Muscle layer of duodenum (tissue), 2 donors: ENCODE data around the gene PTPN3.

Experiments used
- H3K27ac ChIP-seq: one replicate; pipeline ENCODE4 v1.7.0; 2013; ENCODE audit warnings: mild to moderate bottlenecking, low read length
- H3K27me3 ChIP-seq: one replicate; pipeline ENCODE4 v1.7.0; 2013; ENCODE audit warnings: low read depth, mild to moderate bottlenecking, control low read depth, low read length
- H3K36me3 ChIP-seq, 2 donors: one replicate each; pipeline ENCODE4 v1.7.0; 2013; ENCODE audit warnings: low read length in 2 of 2, control low read depth in 1 of 2, mild to moderate bottlenecking in 1 of 2; ENCODE audit not compliant: insufficient read depth in 2 of 2, control insufficient read depth in 1 of 2
- H3K4me1 ChIP-seq, 2 donors: one replicate each; pipeline ENCODE4 v1.7.0; 2013; ENCODE audit warnings: low read length in 2 of 2, mild to moderate bottlenecking in 2 of 2, control low read depth in 1 of 2, moderate library complexity in 1 of 2; ENCODE audit not compliant: insufficient read depth in 2 of 2, control insufficient read depth in 1 of 2
- H3K4me3 ChIP-seq, 2 donors: one replicate each; pipeline ENCODE4 v1.7.0; 2013; ENCODE audit warnings: low read length in 2 of 2, low read depth in 1 of 2, mild to moderate bottlenecking in 1 of 2
- H3K9me3 ChIP-seq, 2 donors: one replicate each; pipeline ENCODE4 v1.7.0; 2013; ENCODE audit warnings: low read length in 2 of 2, control low read depth in 1 of 2, mild to moderate bottlenecking in 1 of 2; ENCODE audit not compliant: control insufficient read depth in 1 of 2
- donor health status: healthy.

PTPN3 gene

DNA sequence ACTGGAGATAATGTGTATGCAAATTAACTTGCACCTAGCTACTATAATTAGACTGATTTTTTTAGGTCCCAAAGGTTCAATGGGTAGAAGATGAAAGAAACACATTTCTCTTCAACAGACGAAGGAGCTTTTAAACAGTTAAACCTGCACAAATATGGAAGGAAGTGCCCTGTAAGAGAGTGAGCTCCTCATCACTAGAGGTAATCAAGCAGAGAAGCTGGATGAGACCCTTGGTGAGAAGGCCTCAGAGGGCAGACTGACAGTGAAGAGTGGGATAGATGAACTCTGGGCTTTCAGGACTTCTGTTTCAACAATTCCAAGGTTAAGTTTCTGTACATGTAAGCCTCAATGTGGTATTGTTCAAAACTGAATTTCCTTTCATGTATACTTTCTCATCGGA lies 23.2 kb downstream of the PTPN3 start:
- no peaks in the 10 kb centered on the region for H3K36me3 ChIP-seq
- no peaks in the 10 kb centered on the region for H3K27me3 ChIP-seq
- H3K4me1 ChIP-seq, result peaks cover 0 to 4% of the 10 kb centered on the region in 2 donors
- no peaks in the 10 kb centered on the region for H3K9me3 ChIP-seq
- no peak overlapping the region for H3K27ac ChIP-seq
- H3K4me3 ChIP-seq, result no peak overlapping the region

DNA sequence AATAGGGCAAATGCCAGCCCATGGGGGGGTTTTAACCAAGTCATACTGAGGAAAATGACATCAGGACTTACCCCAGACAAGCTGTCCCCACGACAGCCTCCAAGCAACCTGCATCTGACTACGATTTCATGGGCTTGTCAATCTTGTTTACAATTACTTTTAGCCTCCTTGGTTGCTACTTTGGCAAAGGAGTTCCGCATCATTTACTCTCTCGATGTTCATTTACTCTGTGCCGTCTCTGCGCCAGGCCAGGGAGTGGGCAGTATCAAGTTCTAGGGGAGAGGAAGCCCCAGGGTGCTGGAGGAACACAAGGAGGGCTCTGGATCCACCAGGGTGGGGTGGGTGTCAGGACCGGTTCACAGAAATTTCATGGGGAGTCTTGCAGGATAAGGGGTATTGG lies 23.9 kb downstream of the PTPN3 start:
- Histone ChIP-seq H3K27ac (no peak overlapping the region), H3K4me3 (no peak overlapping the region), H3K36me3 (no peaks in the 10 kb centered on the region), H3K9me3 (no peaks in the 10 kb centered on the region), H3K4me1 (peaks cover 0 to 4% of the 10 kb centered on the region in 2 donors), H3K27me3 (no peaks in the 10 kb centered on the region)

GRCh38 chr9:109473329-109473728 lies 24.8 kb downstream of the PTPN3 start:
- no peak overlapping the region for H3K4me3 ChIP-seq
- H3K27me3 ChIP-seq, result no peaks in the 10 kb centered on the region
- no peaks in the 10 kb centered on the region for H3K9me3 ChIP-seq
- H3K27ac ChIP-seq, result no peak overlapping the region
- peaks cover 0 to 4% of the 10 kb centered on the region in 2 donors for H3K4me1 ChIP-seq
- no peaks in the 10 kb centered on the region for H3K36me3 ChIP-seq

DNA sequence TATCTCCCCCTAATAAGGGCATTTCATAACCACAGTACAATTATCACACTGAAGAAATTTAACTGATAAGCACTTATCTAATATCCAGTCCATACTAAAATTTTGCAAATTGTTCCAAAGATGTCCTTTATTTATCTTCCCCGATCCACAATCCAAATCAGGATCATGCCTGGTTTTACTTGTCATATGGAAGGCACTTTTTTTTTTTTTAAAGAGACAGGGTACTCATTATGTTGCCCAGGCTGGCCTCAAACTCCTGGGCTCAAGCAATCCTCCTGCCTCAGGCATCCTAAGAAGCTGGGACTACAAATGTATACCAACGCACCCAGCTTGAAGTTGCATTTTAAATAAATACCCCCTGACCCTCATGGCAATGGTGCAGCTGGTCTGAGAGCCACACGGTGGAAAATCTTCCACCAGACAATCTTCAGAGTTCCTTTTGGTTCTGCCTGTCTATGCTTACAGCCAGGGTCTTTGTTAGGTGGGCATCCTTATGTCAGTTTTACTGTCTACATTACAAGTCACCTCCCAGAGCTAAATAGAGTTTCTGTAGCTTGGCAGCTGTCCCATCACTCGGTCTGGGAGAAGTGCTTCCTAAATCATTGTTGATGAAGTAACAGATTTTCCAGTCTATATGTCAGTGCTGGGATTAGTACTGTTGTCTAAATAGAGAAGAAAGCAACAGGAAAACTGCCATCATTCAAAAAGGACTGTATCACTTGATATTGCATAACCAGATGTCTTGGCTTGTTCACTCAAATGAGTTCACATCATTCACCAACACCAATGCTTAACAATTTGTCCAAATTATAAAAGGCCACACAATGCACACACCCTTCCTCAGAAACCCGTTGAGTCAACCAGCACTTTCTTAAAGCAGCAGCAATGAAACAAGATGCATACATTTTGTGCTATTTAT lies 26.4 kb downstream of the PTPN3 start:
- H3K36me3 ChIP-seq, result no peaks in the 10 kb centered on the region
- H3K9me3 ChIP-seq, result no peaks in the 10 kb centered on the region
- peaks cover 0 to 4% of the 10 kb centered on the region in 2 donors for H3K4me1 ChIP-seq
- no peak overlapping the region for H3K4me3 ChIP-seq
- no peak overlapping the region for H3K27ac ChIP-seq
- no peaks in the 10 kb centered on the region for H3K27me3 ChIP-seq

DNA sequence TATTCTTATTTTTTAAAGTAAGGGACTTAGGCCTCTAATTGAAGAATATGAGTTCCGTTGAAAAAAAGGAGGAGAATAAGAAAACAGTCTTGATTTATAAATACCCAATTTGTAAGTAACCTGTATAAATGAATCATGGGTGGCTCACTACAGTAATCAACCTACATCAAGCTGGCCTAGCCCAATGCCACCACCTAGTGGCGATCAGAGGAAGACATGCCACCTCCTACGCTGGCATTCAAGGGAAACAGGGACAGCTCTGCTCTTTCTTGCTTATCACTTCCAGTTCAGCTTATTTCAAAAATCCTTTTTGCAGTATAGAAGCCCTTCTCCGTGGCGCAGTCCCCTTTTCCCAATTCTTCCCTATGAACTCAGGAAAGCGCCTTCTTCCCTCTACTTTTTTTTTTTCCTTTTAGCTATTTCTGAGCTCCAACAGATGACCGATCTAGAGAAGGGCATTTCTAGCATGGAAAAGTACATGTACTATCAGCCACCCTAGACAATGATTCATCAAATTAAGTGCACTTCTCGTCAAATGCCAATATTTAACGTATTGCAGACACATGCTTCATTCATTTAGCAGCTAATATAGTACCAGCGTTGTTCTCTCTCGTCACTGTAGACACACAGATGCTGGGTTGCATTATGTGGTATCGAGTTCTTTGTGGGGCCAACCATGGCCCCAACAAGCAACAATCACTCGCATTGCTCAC lies 28.3 kb downstream of the PTPN3 start:
- H3K4me1 ChIP-seq, result no peaks in the 10 kb centered on the region
- H3K4me3 ChIP-seq, result no peak overlapping the region
- H3K27ac ChIP-seq, result no peak overlapping the region
- no peaks in the 10 kb centered on the region for H3K27me3 ChIP-seq
- H3K36me3 ChIP-seq, result no peaks in the 10 kb centered on the region
- no peaks in the 10 kb centered on the region for H3K9me3 ChIP-seq

GRCh38 chr9:109468927-109469326 lies 29.2 kb downstream of the PTPN3 start:
- H3K36me3 ChIP-seq, result no peaks in the 10 kb centered on the region
- no peak overlapping the region for H3K27ac ChIP-seq
- no peak overlapping the region for H3K4me3 ChIP-seq
- H3K9me3 ChIP-seq, result no peaks in the 10 kb centered on the region
- no peaks in the 10 kb centered on the region for H3K27me3 ChIP-seq
- no peaks in the 10 kb centered on the region for H3K4me1 ChIP-seq

DNA sequence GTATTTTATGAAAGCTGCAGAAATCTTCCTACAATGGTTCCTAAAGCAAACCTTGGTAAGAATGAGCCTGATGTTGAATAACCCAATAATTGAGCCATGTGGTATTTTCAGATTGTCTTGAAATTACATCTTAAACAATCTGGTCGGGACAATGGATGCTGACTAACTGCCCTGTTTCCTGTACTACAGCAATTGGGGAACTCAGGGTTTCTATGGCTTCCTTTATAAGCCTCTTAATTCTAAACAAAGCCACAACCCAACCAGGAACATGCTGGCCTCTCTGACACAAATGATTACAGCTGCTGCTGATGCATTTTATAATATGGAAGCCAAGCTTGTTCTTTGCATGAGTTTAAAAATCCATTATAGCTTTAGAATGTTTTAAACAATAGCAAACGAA lies 30.2 kb downstream of the PTPN3 start:
- H3K36me3 ChIP-seq, result no peaks in the 10 kb centered on the region
- no peaks in the 10 kb centered on the region for H3K27me3 ChIP-seq
- H3K9me3 ChIP-seq, result no peaks in the 10 kb centered on the region
- H3K4me3 ChIP-seq, result no peak overlapping the region
- no peaks in the 10 kb centered on the region for H3K4me1 ChIP-seq
- H3K27ac ChIP-seq, result no peak overlapping the region

- H3K36me3 ChIP-seq, result no peaks in the 10 kb centered on the region
- H3K9me3 ChIP-seq, result no peaks in the 10 kb centered on the region
- H3K27me3 ChIP-seq, result no peaks in the 10 kb centered on the region
- no peaks in the 10 kb centered on the region for H3K4me1 ChIP-seq
- H3K27ac ChIP-seq, result no peak overlapping the region
- H3K4me3 ChIP-seq, result no peak overlapping the region
These were observed 31.2 kb downstream of the PTPN3 start for GRCh38 chr9:109466623-109467590.

DNA sequence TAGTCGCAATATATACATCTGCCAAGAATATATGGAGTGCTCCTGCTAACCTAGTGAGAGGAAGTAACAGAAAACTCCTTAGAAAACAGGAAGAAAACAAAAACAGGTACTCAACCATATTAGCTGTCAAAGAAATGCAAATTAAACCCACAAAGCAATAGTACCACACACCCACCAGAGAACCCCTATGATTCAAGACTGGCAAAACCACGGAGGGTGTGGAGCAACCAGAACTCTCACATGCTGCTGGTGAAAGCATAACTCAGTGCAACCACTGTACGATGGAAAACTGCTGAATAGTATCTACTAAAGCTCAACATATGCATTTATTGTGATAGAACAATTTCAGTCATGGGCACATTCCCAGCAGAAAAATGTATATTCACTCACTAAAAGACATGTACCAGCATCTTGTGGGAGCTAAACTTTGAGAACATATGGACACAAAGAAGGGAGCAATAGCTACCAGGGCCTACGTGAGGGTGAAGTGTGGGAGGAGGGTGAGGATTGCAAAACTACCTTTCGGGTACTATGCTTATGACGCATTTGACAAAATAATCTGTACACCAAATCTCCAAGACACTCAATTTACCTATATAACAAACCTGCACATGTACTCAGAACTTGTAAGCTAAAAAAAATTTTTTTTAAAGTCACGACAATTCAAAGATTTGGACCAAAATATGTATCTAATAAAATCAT lies 34.0 kb downstream of the PTPN3 start:
- Histone ChIP-seq H3K36me3 (no peaks in the 10 kb centered on the region), H3K9me3 (no peaks in the 10 kb centered on the region), H3K4me1 (no peaks in the 10 kb centered on the region), H3K27ac (no peak overlapping the region), H3K27me3 (no peaks in the 10 kb centered on the region), H3K4me3 (no peak overlapping the region)

DNA sequence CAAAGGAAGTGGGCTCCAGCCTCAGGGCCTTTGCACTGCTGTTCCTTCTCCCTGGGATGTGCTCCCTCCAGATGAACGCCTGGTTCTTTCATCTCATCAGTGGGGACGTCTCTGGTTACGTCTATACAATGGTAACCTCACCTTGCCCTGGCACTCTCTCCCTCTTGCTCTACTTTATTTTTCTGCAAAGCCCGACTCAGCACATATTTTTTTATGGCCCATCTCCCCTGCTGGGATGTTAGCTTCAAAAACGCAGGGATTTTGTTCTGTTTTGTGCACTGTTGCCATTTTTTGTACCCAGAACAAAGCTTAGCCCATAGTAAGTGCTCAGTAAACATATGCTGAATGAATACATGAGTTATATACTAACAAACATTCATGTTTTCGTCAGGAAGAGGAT lies 37.5 kb downstream of the PTPN3 start:
- H3K36me3 ChIP-seq, result no peaks in the 10 kb centered on the region
- H3K27me3 ChIP-seq, result peaks cover 2% of the 10 kb centered on the region
- H3K9me3 ChIP-seq, result no peaks in the 10 kb centered on the region
- no peak overlapping the region for H3K4me3 ChIP-seq
- H3K27ac ChIP-seq, result no peak overlapping the region
- no peaks in the 10 kb centered on the region for H3K4me1 ChIP-seq
